HUES6 (cell line): Measurements from ENCODE around the gene DACT1.

Source experiments
- H3K27ac ChIP-seq: 2 replicates; pipeline ENCODE4 v1.7.0; 2013; ENCODE audit warnings: low read depth, mild to moderate bottlenecking, low read length, inconsistent platforms
- H3K27me3 ChIP-seq: 2 replicates; pipeline ENCODE4 v1.6.1; 2013; ENCODE audit warnings: low read length; ENCODE audit not compliant: control insufficient read depth, insufficient read depth
- H3K36me3 ChIP-seq: 2 replicates; pipeline ENCODE4 v1.6.1; 2013; ENCODE audit warnings: low read length; ENCODE audit not compliant: control insufficient read depth, insufficient read depth
- H3K4me1 ChIP-seq: 2 replicates; pipeline ENCODE4 v1.6.1; 2013; ENCODE audit warnings: low read length; ENCODE audit not compliant: control insufficient read depth, insufficient read depth
- H3K4me3 ChIP-seq: 2 replicates; pipeline ENCODE4 v1.5.1; 2013; ENCODE audit warnings: low read depth, low read length
- H3K9ac ChIP-seq: one replicate; pipeline ENCODE4 v1.6.1; 2013; ENCODE audit warnings: mild to moderate bottlenecking, low read length
- H3K9me3 ChIP-seq: 2 replicates; pipeline ENCODE4 v1.6.1; 2013; ENCODE audit warnings: low read depth, low read length; ENCODE audit not compliant: control insufficient read depth, insufficient read depth

The DACT1 gene

DNA sequence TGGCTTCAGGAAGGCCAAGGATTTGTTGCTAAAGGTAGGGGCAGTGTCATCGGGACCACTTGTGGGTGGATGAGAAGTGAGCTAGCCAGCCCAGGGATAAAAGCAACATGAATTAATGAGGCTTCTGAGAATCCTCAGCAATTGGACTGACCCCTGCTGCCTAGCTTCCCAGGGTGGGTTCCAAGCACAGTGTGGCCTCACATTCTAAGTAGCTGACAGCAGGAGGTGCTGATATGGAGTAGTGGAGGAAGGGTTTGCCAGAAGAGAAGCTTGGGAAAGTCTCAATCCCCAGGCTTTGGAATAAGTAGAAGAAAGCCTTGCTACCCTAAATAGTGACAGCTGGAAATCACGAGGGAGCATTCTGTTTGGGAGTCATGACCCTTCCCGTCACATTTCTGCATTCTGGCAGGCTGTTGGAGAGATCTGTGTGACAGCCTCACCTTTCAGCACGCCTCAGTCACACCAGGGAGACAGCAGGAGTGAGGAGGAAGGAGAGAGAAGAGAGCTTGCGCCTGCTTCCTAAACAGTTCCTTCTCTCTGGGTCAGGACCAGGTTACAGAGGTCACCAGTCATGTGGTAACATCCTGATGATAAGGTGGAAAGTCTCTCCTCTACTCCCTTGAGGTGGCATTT is 31.2 kb downstream of the DACT1 start:
- Histone ChIP-seq H3K9me3 (no peaks in the 10 kb centered on the region), H3K4me3 (no peak overlapping the region), H3K27ac (no peak overlapping the region), H3K4me1 (peaks cover 18% of the 10 kb centered on the region), H3K9ac (no peak overlapping the region), H3K27me3 (no peaks in the 10 kb centered on the region), H3K36me3 (no peaks in the 10 kb centered on the region)

DNA sequence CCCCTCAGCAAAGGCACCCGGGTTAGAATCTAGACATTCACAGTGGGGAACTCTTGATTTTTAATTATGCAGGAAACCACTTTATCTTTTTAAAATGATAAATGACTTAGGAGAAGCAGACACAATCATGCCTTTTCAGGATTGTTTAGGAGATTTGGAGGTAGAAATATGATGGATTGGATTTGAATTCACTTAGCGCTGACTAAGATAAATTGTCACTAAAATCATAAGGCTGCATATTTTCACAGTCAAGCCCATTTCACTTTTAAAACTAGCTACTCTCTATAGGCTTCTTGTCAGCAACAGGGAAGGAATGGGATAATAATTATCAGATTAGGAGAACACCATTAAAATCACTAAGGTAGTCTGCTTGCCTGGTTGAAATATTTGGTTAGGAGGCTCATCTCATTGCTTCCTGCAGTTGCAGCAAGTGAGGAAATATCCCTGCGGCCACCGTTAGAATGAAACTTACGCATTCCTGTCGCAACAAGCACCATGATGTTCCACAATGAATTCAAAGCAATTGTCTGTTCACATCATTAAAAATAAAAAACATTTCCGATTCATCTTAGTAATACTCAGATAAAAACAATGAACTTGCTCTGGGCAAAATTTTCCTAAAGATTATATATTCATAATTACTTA is 31.9 kb downstream of the DACT1 start:
- H3K27me3 ChIP-seq = no peaks in the 10 kb centered on the region
- H3K9me3 ChIP-seq = no peaks in the 10 kb centered on the region
- no peaks in the 10 kb centered on the region for H3K36me3 ChIP-seq
- H3K9ac ChIP-seq = no peak overlapping the region
- H3K4me3 ChIP-seq = no peak overlapping the region
- peaks cover 13% of the 10 kb centered on the region for H3K4me1 ChIP-seq
- no peak overlapping the region for H3K27ac ChIP-seq

- no peak overlapping the region for H3K4me3 ChIP-seq
- no peaks in the 10 kb centered on the region for H3K9me3 ChIP-seq
- no peak overlapping the region for H3K27ac ChIP-seq
- H3K27me3 ChIP-seq = no peaks in the 10 kb centered on the region
- no peaks in the 10 kb centered on the region for H3K36me3 ChIP-seq
- H3K9ac ChIP-seq = no peak overlapping the region
- peaks cover 13% of the 10 kb centered on the region for H3K4me1 ChIP-seq
These were observed 33.3 kb downstream of the DACT1 start for GRCh38 chr14:58671024-58671423.

GRCh38 chr14:58671436-58671835 is 33.7 kb downstream of the DACT1 start:
- Histone ChIP-seq H3K9me3 (no peaks in the 10 kb centered on the region), H3K27me3 (no peaks in the 10 kb centered on the region), H3K27ac (no peak overlapping the region), H3K4me3 (no peak overlapping the region), H3K4me1 (peaks cover 13% of the 10 kb centered on the region), H3K36me3 (no peaks in the 10 kb centered on the region), H3K9ac (no peak overlapping the region)

GRCh38 chr14:58673722-58674121 is 36.0 kb downstream of the DACT1 start:
- Histone ChIP-seq H3K4me1 (peaks cover 6% of the 10 kb centered on the region), H3K9ac (no peak overlapping the region), H3K4me3 (no peak overlapping the region), H3K27me3 (no peaks in the 10 kb centered on the region), H3K36me3 (no peaks in the 10 kb centered on the region), H3K27ac (no peak overlapping the region), H3K9me3 (no peaks in the 10 kb centered on the region)

DNA sequence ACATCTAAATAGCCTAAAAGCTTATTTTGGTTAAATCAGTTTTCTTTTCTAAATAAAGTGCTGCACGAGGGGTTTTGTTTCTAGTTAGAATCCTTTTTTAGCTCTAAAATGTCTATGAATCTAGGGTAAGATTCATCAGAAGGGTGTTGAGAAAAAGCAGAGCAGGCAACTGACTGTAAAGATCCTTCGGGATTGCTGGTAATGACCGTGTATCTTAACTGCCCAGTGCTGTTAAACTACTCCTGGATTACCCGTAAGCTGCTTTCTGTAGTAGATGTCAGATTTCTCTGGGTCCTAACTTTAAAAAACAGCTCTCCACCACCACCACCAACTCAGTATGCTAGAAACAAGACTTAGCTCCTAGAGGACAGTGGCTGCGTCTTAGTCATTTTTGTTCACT is 39.2 kb downstream of the DACT1 start:
- Histone ChIP-seq H3K4me3 (no peak overlapping the region), H3K27ac (no peak overlapping the region), H3K9me3 (no peaks in the 10 kb centered on the region), H3K4me1 (no peaks in the 10 kb centered on the region), H3K36me3 (no peaks in the 10 kb centered on the region), H3K9ac (no peak overlapping the region), H3K27me3 (no peaks in the 10 kb centered on the region)

- Histone ChIP-seq H3K27ac (no peak overlapping the region), H3K4me3 (no peak overlapping the region), H3K36me3 (no peaks in the 10 kb centered on the region), H3K4me1 (no peaks in the 10 kb centered on the region), H3K27me3 (no peaks in the 10 kb centered on the region), H3K9ac (no peak overlapping the region), H3K9me3 (no peaks in the 10 kb centered on the region)
These were observed 39.8 kb downstream of the DACT1 start for GRCh38 chr14:58677517-58677916.

DNA sequence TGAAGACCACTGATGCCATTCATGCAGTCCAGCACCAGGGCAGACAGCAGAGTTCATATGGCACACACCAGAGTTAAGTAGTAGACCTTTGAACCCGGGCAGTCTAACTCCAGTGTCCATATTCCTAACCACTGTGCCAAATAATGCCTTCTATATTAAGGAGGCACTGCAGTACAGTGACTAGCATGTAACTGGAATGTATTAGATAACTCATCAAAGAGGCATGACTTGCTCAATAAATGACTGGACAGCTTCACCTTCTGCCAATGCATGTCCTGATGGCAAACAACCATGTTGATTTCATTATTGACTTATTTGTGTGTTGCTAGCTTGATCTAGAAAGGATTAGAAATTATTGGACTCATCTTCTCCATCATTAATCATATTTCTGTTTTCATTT is 40.2 kb downstream of the DACT1 start:
- no peak overlapping the region for H3K4me3 ChIP-seq
- H3K36me3 ChIP-seq = no peaks in the 10 kb centered on the region
- no peak overlapping the region for H3K9ac ChIP-seq
- H3K27me3 ChIP-seq = no peaks in the 10 kb centered on the region
- H3K27ac ChIP-seq = no peak overlapping the region
- H3K4me1 ChIP-seq = no peaks in the 10 kb centered on the region
- H3K9me3 ChIP-seq = no peaks in the 10 kb centered on the region

DNA sequence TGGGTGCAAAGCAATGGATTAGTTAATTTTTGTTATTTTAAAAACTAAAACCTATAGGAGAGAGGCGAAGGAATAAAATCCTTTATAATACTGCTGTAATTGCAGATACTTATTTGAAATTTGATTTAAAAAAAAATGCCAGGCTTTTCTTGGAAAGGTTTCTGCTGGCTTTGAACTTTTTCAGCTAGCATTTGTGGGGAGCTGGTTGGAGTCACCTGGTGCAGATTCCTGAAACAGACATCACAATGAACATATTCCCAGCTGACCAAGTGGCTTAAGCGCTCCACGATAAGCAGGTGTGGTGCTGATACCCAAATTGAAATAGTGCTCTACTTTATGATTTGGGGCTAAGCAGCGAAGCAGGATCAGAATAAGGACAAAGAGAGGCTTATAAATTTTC is 42.9 kb downstream of the DACT1 start:
- Histone ChIP-seq H3K9ac (no peak overlapping the region), H3K36me3 (no peaks in the 10 kb centered on the region), H3K9me3 (no peaks in the 10 kb centered on the region), H3K27me3 (no peaks in the 10 kb centered on the region), H3K27ac (no peak overlapping the region), H3K4me3 (no peak overlapping the region), H3K4me1 (no peaks in the 10 kb centered on the region)

DNA sequence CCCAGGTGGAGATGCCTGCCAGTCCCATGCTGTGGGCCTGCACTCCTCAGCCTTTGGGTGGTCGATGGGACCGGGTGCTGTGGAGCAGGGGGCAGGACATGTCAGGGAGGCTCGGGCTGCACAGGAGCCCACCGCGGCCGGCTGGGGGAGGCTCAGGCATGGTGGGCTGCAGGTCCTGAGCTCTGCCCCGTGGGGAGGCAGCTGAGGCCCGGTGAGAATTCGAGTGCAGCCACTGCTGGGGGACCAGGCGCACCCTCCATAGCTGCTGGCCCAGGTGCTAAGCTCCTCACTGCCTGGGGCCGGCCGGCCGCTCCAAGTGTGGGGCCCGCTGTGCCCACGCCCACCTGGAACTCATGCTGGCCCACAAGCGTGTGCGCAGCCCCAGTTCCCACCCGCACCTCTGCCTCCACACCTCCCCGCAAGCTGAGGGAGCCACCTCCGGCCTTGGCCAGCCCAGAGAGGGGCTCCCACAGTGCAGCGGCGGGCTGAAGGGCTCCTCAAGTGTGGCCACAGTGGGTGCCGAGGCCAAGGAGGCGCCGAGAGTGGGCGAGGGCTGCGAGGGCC is 49.6 kb downstream of the DACT1 start:
- Histone ChIP-seq H3K36me3 (no peaks in the 10 kb centered on the region), H3K4me3 (no peak overlapping the region), H3K27me3 (no peaks in the 10 kb centered on the region), H3K9ac (no peak overlapping the region), H3K9me3 (peaks cover 15% of the 10 kb centered on the region), H3K4me1 (no peaks in the 10 kb centered on the region), H3K27ac (no peak overlapping the region)

- Histone ChIP-seq H3K4me3 (no peak overlapping the region), H3K27ac (no peak overlapping the region), H3K9ac (no peak overlapping the region), H3K4me1 (no peaks in the 10 kb centered on the region), H3K27me3 (no peaks in the 10 kb centered on the region), H3K36me3 (no peaks in the 10 kb centered on the region), H3K9me3 (peaks cover 15% of the 10 kb centered on the region)
These were observed 53.2 kb downstream of the DACT1 start for GRCh38 chr14:58690801-58691516.
